ENCODE measurements around the gene HOXD13. TPM values are rescaled to one million over a fixed set of nuclear protein-coding genes. Genes with fewer than 3 reads are reported as not detected.

HOXD13 gene
- total RNA-seq, 1 experiment from 2014 or later: 3.2 TPM

GRCh38 chr2:176118601-176119339 lies 26.2 kb downstream of the HOXD13 start:
- DNase-seq (ENCODE audit: low read depth): no peak

- no peak for DNase-seq (ENCODE audit: low read depth)
Observed at GRCh38 chr2:176120364-176121189, 28.1 kb downstream of the HOXD13 start.

- DNase-seq (ENCODE audit: low read depth): no peak
Observed at GRCh38 chr2:176121190-176122051, 28.9 kb downstream of the HOXD13 start.

- DNase-seq (ENCODE audit: low read depth): no peak
Observed at GRCh38 chr2:176122052-176122682, 29.6 kb downstream of the HOXD13 start.

DNA sequence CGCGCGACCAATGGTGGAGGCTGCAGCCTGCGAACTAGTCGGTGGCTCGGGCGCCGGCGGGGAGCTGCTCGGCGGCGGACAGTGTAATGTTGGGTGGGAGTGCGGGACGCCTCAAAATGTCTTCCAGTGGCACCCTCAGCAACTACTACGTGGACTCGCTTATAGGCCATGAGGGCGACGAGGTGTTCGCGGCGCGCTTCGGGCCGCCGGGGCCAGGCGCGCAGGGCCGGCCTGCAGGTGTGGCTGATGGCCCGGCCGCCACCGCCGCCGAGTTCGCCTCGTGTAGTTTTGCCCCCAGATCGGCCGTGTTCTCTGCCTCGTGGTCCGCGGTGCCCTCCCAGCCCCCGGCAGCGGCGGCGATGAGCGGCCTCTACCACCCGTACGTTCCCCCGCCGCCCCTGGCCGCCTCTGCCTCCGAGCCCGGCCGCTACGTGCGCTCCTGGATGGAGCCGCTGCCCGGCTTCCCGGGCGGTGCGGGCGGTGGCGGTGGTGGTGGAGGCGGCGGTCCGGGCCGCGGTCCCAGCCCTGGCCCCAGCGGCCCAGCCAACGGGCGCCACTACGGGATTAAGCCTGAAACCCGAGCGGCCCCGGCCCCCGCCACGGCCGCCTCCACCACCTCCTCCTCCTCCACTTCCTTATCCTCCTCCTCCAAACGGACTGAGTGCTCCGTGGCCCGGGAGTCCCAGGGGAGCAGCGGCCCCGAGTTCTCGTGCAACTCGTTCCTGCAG lies 30.3 kb downstream of the HOXD13 start, which contains the start of gene HOXD9:
Gene HOXD9 (plus strand): TSS at position 37 of the 728 bp plus-strand sequence. CDS start 50 bp downstream, at position 87.
- DNase-seq (ENCODE audit: low read depth): no peak

DNA sequence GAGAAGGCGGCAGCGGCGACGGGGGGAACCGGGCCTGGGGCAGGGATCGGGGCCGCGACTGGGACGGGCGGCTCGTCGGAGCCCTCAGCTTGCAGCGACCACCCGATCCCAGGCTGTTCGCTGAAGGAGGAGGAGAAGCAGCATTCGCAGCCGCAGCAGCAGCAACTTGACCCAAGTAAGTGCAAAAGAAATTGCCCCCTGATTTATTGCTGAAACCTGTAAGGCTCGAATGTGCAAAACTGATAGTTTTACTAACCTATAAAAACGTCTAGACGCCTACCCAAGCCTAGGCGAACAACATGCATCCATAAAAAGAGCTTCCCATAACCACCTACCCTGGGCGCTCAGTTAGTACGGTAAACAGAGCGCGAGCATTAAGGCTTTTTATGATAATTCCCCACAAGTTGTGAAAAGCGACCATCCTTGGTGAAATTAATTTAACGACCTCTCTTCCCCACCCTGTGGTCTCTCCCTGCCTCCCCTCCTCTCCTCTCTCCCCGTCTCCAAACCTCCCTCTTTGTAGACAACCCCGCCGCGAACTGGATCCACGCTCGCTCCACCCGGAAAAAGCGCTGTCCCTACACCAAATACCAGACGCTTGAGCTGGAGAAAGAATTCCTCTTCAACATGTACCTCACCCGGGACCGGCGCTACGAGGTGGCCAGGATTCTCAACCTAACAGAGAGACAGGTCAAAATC lies 31.0 kb downstream of the HOXD13 start:
- DNase-seq (ENCODE audit: low read depth): no peak

GRCh38 chr2:176124110-176124946 lies 31.8 kb downstream of the HOXD13 start:
- DNase-seq (ENCODE audit: low read depth): no peak

DNA sequence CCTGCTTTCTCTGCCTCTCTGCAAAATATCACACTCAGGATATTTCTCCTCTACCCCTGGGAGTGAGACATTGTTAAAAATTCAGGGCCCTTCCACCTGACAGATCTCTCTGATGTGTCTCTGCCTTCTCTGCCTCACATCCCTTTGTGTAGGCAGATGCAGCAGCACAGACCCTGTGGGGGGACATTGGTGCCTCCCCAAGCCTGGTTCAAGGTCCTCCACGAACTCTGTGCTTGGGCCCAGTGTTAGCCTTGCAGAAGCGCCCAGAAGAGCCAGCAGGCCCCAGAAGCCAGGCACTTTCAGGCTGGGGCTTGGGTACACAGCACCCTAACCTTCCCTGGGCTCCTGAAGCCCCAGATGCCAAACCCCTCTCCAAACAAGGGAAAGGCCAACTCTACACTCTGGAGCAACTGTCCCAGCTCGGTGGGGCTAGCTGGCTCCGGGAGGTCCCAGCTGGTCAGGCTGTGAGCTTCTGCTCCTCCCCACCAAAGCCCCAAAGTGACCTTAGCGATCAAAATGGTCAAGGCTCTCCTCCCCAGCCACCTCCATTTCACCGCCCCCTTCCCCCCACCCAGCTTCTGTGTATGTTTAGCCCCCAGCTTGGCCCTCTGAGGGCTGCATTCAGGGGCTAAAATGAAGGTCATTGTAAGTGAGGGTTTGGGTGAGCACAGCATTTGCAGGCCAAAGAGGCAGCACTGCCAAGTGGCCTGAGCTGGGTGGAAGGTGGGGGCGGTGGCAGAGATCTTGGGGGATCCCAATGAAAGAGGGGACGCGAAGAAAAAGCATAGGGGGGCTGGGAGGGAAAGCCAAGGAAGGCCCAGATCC lies 32.6 kb downstream of the HOXD13 start:
- DNase-seq (ENCODE audit: low read depth): no peak

DNA sequence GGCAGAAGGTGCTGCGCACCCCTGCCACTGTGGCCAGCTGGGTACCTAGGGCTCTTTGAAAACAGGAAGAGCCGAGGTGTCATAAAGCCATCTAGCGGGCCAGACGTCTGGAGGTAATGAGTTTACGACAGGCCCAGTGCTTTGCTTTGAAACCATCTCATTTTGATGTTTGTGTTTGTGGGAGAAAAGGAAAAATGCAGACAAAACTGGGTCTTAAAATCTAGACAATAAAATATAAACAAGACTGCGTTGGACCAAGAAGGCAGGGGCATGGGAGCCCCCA lies 33.2 kb downstream of the HOXD13 start:
- no peak for DNase-seq (ENCODE audit: low read depth)

- DNase-seq (ENCODE audit: low read depth): peak; percentile 37
Observed at GRCh38 chr2:176126929-176127773, 34.6 kb downstream of the HOXD13 start.

DNA sequence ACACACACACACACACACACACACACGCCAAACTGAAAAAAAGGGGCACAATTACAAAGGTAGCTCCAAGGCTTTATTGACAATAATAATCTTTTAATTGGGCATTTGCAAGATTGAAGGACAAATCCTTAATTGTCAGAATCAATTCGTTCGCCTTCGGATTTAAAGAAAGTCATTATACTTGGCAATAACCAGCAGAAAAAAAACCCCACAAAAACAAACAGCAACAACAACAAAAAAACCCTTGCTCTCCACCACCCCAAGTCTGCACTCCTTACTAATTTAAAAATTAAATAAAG lies 35.2 kb downstream of the HOXD13 start:
- DNase-seq (ENCODE audit: low read depth): no peak

DNA sequence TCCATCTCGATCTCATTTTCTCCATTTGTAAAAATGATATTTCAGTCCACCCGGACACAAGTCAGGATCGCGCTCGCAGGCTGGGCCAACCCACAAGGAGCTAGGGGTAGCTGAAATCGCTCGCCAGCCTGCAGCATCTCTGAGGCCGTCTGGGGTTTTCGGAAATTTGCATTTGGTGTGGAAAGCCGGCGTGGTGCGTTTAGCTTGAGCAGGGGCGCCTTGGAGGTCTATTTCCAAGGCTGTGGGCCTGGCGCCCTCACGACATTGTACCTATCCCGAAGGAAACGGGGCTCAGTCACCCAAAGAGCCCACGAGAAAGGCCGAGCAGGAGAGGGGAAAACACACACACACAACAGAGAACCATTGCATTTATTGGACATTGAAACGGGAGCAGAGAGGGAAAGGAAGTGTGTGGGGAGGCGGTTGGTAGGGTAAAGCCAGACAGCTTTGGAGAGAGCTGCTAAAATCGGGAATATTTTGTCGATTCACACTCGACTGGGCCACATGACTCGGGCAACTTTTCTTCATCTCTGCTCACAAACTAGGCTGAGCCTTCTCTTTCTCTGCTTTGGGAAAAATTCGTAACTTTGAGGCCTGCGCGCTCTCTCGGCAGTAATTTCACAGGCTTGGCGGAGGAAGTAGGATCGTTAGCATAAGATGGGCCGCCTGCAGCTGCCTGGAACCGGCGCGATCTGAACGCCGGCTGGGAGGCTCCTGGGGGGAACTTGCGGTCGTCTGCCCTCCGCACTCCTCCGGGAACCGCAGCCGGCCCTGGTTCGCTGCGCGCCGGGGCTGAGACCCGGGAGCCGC lies 35.9 kb downstream of the HOXD13 start:
- no peak for DNase-seq (ENCODE audit: low read depth)

GRCh38 chr2:176128982-176129796 lies 36.7 kb downstream of the HOXD13 start, which contains the start of gene HOXD8:
Gene HOXD8 (plus strand): TSS chr2:176129705. CDS start chr2:176130367, 662 bp downstream.
- peak; percentile 61 for DNase-seq (ENCODE audit: low read depth)

GRCh38 chr2:176129813-176130146 lies 37.3 kb downstream of the HOXD13 start:
- DNase-seq (ENCODE audit: low read depth): no peak

- DNase-seq (ENCODE audit: low read depth): peak; percentile 42
Observed at GRCh38 chr2:176130147-176130956, 37.8 kb downstream of the HOXD13 start.
